GM12891 (cell line): ENCODE measurements around the gene STAT4.

Experiments
- PAX5 ChIP-seq: IDR thresholded peaks from 2 replicates; pipeline ENCODE4 v1.6.1; 2011; ENCODE audit warnings: low read length, moderate library complexity, mild to moderate bottlenecking; ENCODE audit not compliant: insufficient read depth, severe bottlenecking
- POLR2A ChIP-seq: IDR thresholded peaks from 2 replicates; pipeline ENCODE4 v1.6.1; 2011; ENCODE audit warnings: low read depth, low read length, control low read depth
- POLR2AphosphoS5 ChIP-seq: IDR thresholded peaks from 2 replicates; pipeline ENCODE4 v1.6.1; 2011; ENCODE audit warnings: low read depth, low read length, control low read depth
- POU2F2 ChIP-seq: IDR thresholded peaks from 2 replicates; pipeline ENCODE4 v1.6.1; 2011; ENCODE audit warnings: low read depth, mild to moderate bottlenecking, control low read depth, low read length, moderate library complexity
- SPI1 ChIP-seq: IDR thresholded peaks from 2 replicates; pipeline ENCODE4 v1.6.1; 2011; ENCODE audit warnings: low read depth, low read length, control low read depth
- TAF1 ChIP-seq: IDR thresholded peaks from 2 replicates; pipeline ENCODE4 v1.6.1; 2011; ENCODE audit warnings: low read depth, low read length, control low read depth

DNA sequence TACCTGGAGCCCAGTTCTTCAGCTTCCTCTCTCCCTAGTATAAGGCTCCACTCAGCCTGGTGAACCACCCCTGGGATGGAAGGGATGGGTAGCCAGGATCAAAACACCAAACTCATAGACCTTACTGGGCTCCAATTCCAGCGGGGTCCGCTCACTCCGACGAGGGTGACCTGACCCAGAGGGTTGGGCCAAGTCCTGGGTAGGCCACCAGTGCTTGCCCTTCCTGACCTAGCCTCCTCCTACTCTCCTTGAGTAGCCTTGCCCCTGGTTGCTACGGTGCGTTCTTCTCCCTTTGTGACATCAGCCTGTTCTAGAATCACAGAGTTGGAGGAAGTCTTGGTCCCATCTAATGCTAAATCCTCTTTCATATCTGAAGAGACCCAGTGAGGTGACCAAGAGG, 537 bp upstream of the STAT4 start:
- no peak for TF ChIP-seq POLR2AphosphoS5
- TF ChIP-seq TAF1, result no peak
- TF ChIP-seq POLR2A, result no peak
- TF ChIP-seq POU2F2, result no peak
- no peak for TF ChIP-seq SPI1
- no peak for TF ChIP-seq PAX5
